ENCODE data around the gene SLC10A7.

DNA sequence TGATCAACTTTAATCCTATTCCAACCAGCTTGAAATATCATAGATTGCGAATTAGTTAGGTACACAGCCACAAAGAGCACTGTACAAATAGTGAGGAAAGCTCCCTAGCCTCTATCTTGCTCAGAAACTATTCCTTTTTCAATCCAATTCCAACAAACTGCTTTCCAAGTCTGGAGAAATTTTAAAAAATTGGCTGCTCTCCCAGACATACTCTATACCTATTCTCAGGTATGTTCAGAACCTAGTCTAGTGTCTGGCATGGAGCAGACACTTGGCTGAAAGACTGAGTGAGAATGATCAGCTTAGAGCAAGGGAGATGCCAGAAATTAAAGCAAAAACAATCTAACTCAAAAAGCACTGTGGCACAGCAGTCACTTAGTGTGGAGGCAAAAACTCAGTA lies 105.9 kb downstream of the SLC10A7 start:
- TF ChIP-seq POLR2A (IDR thresholded peaks at IDR 0.05) (no peak), EP300 (IDR thresholded peaks at IDR 0.05) (no peak)
- TF ChIP-seq, protein P1, sequence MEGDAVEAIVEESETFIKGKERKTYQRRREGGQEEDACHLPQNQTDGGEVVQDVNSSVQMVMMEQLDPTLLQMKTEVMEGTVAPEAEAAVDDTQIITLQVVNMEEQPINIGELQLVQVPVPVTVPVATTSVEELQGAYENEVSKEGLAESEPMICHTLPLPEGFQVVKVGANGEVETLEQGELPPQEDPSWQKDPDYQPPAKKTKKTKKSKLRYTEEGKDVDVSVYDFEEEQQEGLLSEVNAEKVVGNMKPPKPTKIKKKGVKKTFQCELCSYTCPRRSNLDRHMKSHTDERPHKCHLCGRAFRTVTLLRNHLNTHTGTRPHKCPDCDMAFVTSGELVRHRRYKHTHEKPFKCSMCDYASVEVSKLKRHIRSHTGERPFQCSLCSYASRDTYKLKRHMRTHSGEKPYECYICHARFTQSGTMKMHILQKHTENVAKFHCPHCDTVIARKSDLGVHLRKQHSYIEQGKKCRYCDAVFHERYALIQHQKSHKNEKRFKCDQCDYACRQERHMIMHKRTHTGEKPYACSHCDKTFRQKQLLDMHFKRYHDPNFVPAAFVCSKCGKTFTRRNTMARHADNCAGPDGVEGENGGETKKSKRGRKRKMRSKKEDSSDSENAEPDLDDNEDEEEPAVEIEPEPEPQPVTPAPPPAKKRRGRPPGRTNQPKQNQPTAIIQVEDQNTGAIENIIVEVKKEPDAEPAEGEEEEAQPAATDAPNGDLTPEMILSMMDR (IDR thresholded peaks at IDR 0.05): no peak

Measured in ovary (tissue), 3 donors.